Esophagus (tissue), 2 donors: Measurements from ENCODE around the gene PTDSS2. TPM values are rescaled to one million over a fixed set of nuclear protein-coding genes. Genes with fewer than 3 reads are reported as not detected.

Source experiments
- H3K27ac ChIP-seq, 2 donors: one replicate each; pipeline ENCODE4 v1.5.1; 2013; ENCODE audit warnings: low read depth in 2 of 2, mild to moderate bottlenecking in 2 of 2, inconsistent platforms in 1 of 2, low read length in 1 of 2, moderate library complexity in 1 of 2
- H3K27me3 ChIP-seq, 2 donors: one replicate each; pipeline ENCODE4 v1.6.1; 2013; ENCODE audit warnings: low read length in 2 of 2, control low read depth in 1 of 2, mild to moderate bottlenecking in 1 of 2; ENCODE audit not compliant: insufficient read depth in 2 of 2, control insufficient read depth in 1 of 2
- H3K36me3 ChIP-seq, 2 donors: one replicate each; pipeline ENCODE4 v1.6.1; 2013; ENCODE audit warnings: low read length in 1 of 2; ENCODE audit not compliant: control insufficient read depth in 2 of 2, insufficient read depth in 2 of 2
- H3K4me1 ChIP-seq, 2 donors: one replicate each; pipeline ENCODE4 v1.6.1; 2013; ENCODE audit warnings: low read length in 1 of 2; ENCODE audit not compliant: control insufficient read depth in 2 of 2, insufficient read depth in 2 of 2
- H3K4me3 ChIP-seq, 2 donors: one replicate each; pipeline ENCODE4 v1.5.1; 2013; ENCODE audit warnings: low read length in 2 of 2, mild to moderate bottlenecking in 2 of 2, low read depth in 1 of 2, moderate library complexity in 1 of 2
- H3K9me3 ChIP-seq, 2 donors: one replicate each; pipeline ENCODE4 v1.6.1; 2013; ENCODE audit warnings: mild to moderate bottlenecking in 2 of 2, low read depth in 1 of 2, low read length in 1 of 2, moderate library complexity in 1 of 2; ENCODE audit not compliant: control insufficient read depth in 2 of 2, insufficient read depth in 1 of 2
- WGBS, 2 donors: extraction: QIAGEN DNeasy Blood & Tissue Kit; methylation state at CpG; one replicate each; pipeline ENCODE4 v1.1.7; 2013; 5-methylcytosine and 5-hydroxymethylcytosine counted together
- polyA plus RNA-seq, 2 donors: library from polyadenylated mRNA; stranded (reverse); fragments of 200-250 nt; gene quantifications; one replicate each; pipeline ENCODE4 v1.2.3, GENCODE V29; 2013
- donor health status: healthy with polysubstance abuse.
- donor health status: Bipolar disorder and iron deficiency.

The PTDSS2 gene
- polyA plus RNA-seq, 2 donors, result 12.4 to 20.5 TPM

- WGBS, 2 donors, result 78 to 84% methylated on average over 17 of the region's 17 CpGs
- no peak overlapping the region for H3K4me3 ChIP-seq
- H3K9me3 ChIP-seq, result no peaks in the 10 kb centered on the region
- H3K36me3 ChIP-seq, result peaks cover 0 to 7% of the 10 kb centered on the region in 2 donors
- H3K4me1 ChIP-seq, result peaks cover 0 to 3% of the 10 kb centered on the region in 2 donors
- no peak overlapping the region for H3K27ac ChIP-seq
- H3K27me3 ChIP-seq, result no peaks in the 10 kb centered on the region
Observed at GRCh38 chr11:526192-526591, 76.1 kb downstream of the PTDSS2 start.

- H3K4me1 ChIP-seq, result peaks cover 0 to 12% of the 10 kb centered on the region in 2 donors
- no peaks in the 10 kb centered on the region for H3K27me3 ChIP-seq
- no peak overlapping the region for H3K4me3 ChIP-seq
- no peak overlapping the region for H3K27ac ChIP-seq
- no peaks in the 10 kb centered on the region for H3K9me3 ChIP-seq
- peaks cover 0 to 27% of the 10 kb centered on the region in 2 donors for H3K36me3 ChIP-seq
- whole genome bisulfite sequencing, 2 donors, result 81 to 87% methylated on average over 30 of the region's 30 CpGs
Observed at GRCh38 chr11:528166-528814, 78.2 kb downstream of the PTDSS2 start.

GRCh38 chr11:528815-529727 is 79.0 kb downstream of the PTDSS2 start:
- WGBS, 2 donors, result 70 to 76% methylated on average over 29 of the region's 29 CpGs
- peaks cover 2 to 19% of the 10 kb centered on the region in 2 donors for H3K4me1 ChIP-seq

GRCh38 chr11:529728-530411 is 79.8 kb downstream of the PTDSS2 start:
- no peak overlapping the region for H3K27ac ChIP-seq
- peaks cover 5 to 23% of the 10 kb centered on the region in 2 donors for H3K4me1 ChIP-seq
- H3K9me3 ChIP-seq, result no peaks in the 10 kb centered on the region
- H3K27me3 ChIP-seq, result no peaks in the 10 kb centered on the region
- no peak overlapping the region for H3K4me3 ChIP-seq
- 73% methylated on average over 18 of the region's 18 CpGs for WGBS, 2 donors
- H3K36me3 ChIP-seq, result peaks cover 0 to 38% of the 10 kb centered on the region in 2 donors

More at GRCh38 chr11:528815-529727, 79.0 kb downstream of the PTDSS2 start:
- Histone ChIP-seq H3K4me3 (no peak overlapping the region), H3K9me3 (no peaks in the 10 kb centered on the region), H3K27me3 (no peaks in the 10 kb centered on the region), H3K27ac (no peak overlapping the region), H3K36me3 (peaks cover 0 to 35% of the 10 kb centered on the region in 2 donors)

- Histone ChIP-seq H3K4me1 (peaks cover 5 to 23% of the 10 kb centered on the region in 2 donors), H3K9me3 (no peaks in the 10 kb centered on the region), H3K4me3 (no peak overlapping the region), H3K27me3 (no peaks in the 10 kb centered on the region), H3K27ac (no peak overlapping the region), H3K36me3 (peaks cover 0 to 38% of the 10 kb centered on the region in 2 donors)
- WGBS, 2 donors, result 88% methylated on average over 27 to 28 of the region's 28 CpGs
Observed at GRCh38 chr11:530960-531831, 81.1 kb downstream of the PTDSS2 start.

GRCh38 chr11:531919-532526 is 81.9 kb downstream of the PTDSS2 start:
- 80 to 84% methylated on average over 18 of the region's 18 CpGs for WGBS, 2 donors
- H3K27me3 ChIP-seq, result no peaks in the 10 kb centered on the region
- H3K4me3 ChIP-seq, result no peak overlapping the region
- H3K27ac ChIP-seq, result no peak overlapping the region
- H3K4me1 ChIP-seq, result peaks cover 5 to 26% of the 10 kb centered on the region in 2 donors
- no peaks in the 10 kb centered on the region for H3K9me3 ChIP-seq
- H3K36me3 ChIP-seq, result peaks cover 0 to 38% of the 10 kb centered on the region in 2 donors

- H3K4me1 ChIP-seq, result peaks cover 5 to 30% of the 10 kb centered on the region in 2 donors
- no peak overlapping the region for H3K4me3 ChIP-seq
- no peaks in the 10 kb centered on the region for H3K27me3 ChIP-seq
- WGBS, 2 donors, result 77 to 88% methylated on average over 23 of the region's 23 CpGs
- no peak overlapping the region for H3K27ac ChIP-seq
- H3K36me3 ChIP-seq, result peaks cover 0 to 38% of the 10 kb centered on the region in 2 donors
- H3K9me3 ChIP-seq, result no peaks in the 10 kb centered on the region
Observed at GRCh38 chr11:532527-532985, 82.5 kb downstream of the PTDSS2 start.

- no peaks in the 10 kb centered on the region for H3K27me3 ChIP-seq
- 84 to 85% methylated on average over 33 of the region's 33 CpGs for WGBS, 2 donors
- peaks cover 5 to 32% of the 10 kb centered on the region in 2 donors for H3K4me1 ChIP-seq
- H3K27ac ChIP-seq, result no peak overlapping the region
- no peak overlapping the region for H3K4me3 ChIP-seq
- peaks cover 0 to 38% of the 10 kb centered on the region in 2 donors for H3K36me3 ChIP-seq
- no peaks in the 10 kb centered on the region for H3K9me3 ChIP-seq
Observed at GRCh38 chr11:532986-533585, 83.0 kb downstream of the PTDSS2 start.
